AG04449 (cell line): Measurements from ENCODE around the gene CLEC5A.

Experiments used
- CTCF ChIA-PET: fragments of 350-600 bp; formaldehyde crosslinking; extraction: SDS; loops from one replicate; lab custom pipeline; 2021; ENCODE audit warnings: antibody characterized with exemption; lab: Yijun Ruan, JAX
- POLR2A ChIA-PET: fragments of 400-600, 350-600 bp; formaldehyde crosslinking; extraction: SDS; loops from one replicate; lab custom pipeline; 2020; ENCODE audit warnings: antibody characterized with exemption, inconsistent platforms; lab: Yijun Ruan, JAX
- DNase-seq: peaks from one replicate; pipeline ENCODE4 v3.0.0-alpha.2; 2010; ENCODE audit warnings: low read depth, low spot score
- H3K4me3 ChIP-seq: 2 replicates; pipeline ENCODE4 v1.5.1; 2011; ENCODE audit warnings: low read depth, mild to moderate bottlenecking, control low read depth, low read length
- CTCF ChIP-seq: IDR thresholded peaks from one replicate; pipeline ENCODE4 v1.5.1; 2011; ENCODE audit warnings: mild to moderate bottlenecking, moderate library complexity, low read length, control low read depth, inconsistent platforms; ENCODE audit not compliant: insufficient read depth; ENCODE audit errors: missing control alignments

Gene CLEC5A

DNA sequence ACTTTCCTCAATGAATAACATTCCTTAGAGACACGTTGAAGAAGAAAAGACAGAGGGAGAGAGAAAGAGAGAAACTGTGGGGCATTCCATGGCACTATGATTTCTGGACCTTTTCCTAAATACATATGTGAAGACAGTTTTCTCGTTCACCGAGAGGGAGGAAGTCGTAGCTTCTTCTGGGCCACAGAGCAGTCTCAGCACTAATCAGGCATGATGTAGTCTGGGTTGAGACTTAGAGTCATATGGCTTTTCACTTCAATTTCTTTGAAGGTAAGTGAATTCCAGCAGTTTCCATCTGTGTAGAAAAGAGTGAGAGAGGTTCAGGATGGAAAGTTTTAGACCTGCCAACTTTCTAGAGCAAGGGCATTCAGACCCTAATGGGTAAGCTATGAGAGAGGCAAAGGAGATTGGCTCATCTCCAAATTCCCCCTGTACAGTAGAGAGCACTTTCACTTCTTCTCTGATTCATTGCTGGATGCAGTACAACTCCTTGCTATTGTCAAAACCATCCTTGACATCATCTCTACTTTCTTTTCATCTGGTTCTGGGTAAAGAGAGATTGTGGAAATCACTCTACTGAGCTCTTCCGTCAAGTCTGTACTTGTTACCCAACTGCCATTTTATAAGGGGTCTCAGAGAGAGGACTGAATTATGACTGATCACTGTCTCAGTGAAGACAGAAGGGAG, 62.1 kb downstream of the CLEC5A start:
- POLR2A ChIA-PET, result no interaction called here
- DNase-seq, result no peak
- no peak overlapping the region for H3K4me3 ChIP-seq
- CTCF ChIA-PET, result no interaction called here
- TF ChIP-seq CTCF, result no peak

GRCh38 chr7:141880960-141881359, 65.8 kb downstream of the CLEC5A start:
- CTCF ChIA-PET, result no interaction called here
- POLR2A ChIA-PET, result no interaction called here
- no peak for DNase-seq
- TF ChIP-seq CTCF, result no peak
- H3K4me3 ChIP-seq, result no peak overlapping the region

- POLR2A ChIA-PET, result no interaction called here
- H3K4me3 ChIP-seq, result no peak overlapping the region
- no peak for TF ChIP-seq CTCF
- CTCF ChIA-PET, result no interaction called here
- no peak for DNase-seq
Measured at GRCh38 chr7:141877365-141877764, 69.4 kb downstream of the CLEC5A start.
